ENCODE results near the gene DAPK1.

The DAPK1 gene

DNA sequence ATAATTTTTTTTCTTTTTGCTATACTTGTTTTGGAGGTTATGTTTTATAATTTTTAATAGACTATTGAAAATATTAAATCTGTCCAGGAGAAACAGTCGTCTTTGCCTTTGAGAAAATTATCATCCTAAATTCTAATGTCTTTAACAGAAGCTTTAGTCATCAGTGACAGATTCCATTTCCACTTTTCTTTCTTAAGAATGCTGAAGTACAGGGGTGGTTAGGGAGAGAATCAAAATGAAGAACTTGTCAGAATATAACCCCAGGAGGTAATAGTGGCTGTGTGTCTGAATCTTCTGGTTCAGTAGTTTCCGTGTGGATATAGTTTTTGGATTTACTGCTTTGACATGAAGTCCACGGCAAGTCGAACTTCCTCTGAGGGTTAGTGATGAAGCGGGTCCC is 111.8 kb downstream of the DAPK1 start:
- no peak overlapping the region for H3K27ac ChIP-seq (ENCODE audit: low read length)
- H3K9me3 ChIP-seq (ENCODE audit: insufficient read depth, low read length) = no peaks in the 10 kb centered on the region
- no peak overlapping the region for H2AFZ ChIP-seq (ENCODE audit: low read depth, low read length)
- H3K4me2 ChIP-seq (ENCODE audit: low read length) = no peak overlapping the region
- no peaks in the 10 kb centered on the region for H3K79me2 ChIP-seq (ENCODE audit: low read length)
- H3K9ac ChIP-seq (ENCODE audit: low read length) = no peak overlapping the region
- H3K27me3 ChIP-seq (ENCODE audit: low read depth, low read length) = no peaks in the 10 kb centered on the region
- no peaks in the 10 kb centered on the region for H3K4me1 ChIP-seq (ENCODE audit: low read length)
- no peaks in the 10 kb centered on the region for H3K36me3 ChIP-seq (replicated peaks; ENCODE audit: low read depth, low read length)
- H3K4me3 ChIP-seq (ENCODE audit: low read length) = no peak overlapping the region
- H4K20me1 ChIP-seq (ENCODE audit: insufficient read depth, low read length) = no peaks in the 10 kb centered on the region
- TF ChIP-seq, protein P1, sequence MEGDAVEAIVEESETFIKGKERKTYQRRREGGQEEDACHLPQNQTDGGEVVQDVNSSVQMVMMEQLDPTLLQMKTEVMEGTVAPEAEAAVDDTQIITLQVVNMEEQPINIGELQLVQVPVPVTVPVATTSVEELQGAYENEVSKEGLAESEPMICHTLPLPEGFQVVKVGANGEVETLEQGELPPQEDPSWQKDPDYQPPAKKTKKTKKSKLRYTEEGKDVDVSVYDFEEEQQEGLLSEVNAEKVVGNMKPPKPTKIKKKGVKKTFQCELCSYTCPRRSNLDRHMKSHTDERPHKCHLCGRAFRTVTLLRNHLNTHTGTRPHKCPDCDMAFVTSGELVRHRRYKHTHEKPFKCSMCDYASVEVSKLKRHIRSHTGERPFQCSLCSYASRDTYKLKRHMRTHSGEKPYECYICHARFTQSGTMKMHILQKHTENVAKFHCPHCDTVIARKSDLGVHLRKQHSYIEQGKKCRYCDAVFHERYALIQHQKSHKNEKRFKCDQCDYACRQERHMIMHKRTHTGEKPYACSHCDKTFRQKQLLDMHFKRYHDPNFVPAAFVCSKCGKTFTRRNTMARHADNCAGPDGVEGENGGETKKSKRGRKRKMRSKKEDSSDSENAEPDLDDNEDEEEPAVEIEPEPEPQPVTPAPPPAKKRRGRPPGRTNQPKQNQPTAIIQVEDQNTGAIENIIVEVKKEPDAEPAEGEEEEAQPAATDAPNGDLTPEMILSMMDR (IDR thresholded peaks at IDR 0.05; ENCODE audit: low read depth, low read length) = no peak
- no peak for TF ChIP-seq EZH2phosphoT487 (IDR thresholded peaks at IDR 0.05; ENCODE audit: low read depth)

DNA sequence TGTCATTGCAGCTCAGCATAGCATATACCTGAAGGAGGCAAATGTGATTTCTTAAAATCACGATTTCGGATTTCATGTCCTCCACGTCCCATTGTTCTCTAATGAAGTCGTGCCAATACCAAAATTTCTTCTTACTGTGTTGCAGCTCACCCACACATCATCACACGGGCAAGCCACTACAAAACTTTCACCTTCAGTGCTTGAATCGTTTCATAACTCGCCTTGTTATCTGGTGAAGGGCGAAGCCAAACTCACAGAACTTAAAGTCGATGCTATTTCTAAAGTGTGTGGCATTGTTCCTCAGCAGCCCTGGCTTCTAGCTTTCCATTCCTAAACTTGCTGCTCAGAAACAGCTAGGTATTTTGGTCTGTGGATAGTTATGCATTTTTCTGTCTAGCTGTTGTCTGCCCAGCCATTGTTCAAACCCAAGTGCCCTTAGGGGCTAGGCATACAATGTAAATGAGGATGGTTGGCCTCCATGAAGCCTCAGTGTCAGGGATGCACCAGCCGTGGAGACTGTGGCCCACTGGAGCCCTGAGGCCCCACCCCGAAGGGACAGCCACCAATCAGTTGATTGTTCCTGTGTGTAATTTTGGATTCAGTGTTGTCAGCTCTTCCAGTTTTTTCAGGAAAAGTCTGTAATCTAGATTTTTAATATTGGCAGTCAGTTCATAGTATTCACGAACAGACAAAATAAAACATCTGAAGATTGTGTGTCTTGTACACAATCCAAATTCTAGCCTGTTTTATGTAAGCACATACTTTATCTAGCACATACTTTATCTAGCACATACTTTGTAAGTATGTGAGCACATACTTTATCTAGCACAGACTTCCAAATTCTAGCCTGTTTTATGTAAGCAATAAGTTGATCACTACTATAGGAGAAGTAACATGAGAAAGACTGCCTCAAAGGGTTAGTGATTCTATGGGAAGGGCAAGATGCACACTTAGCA is 112.8 kb downstream of the DAPK1 start:
- H3K9me3 ChIP-seq (ENCODE audit: insufficient read depth, low read length) = no peaks in the 10 kb centered on the region
- no peaks in the 10 kb centered on the region for H3K79me2 ChIP-seq (ENCODE audit: low read length)
- H3K4me1 ChIP-seq (ENCODE audit: low read length) = no peaks in the 10 kb centered on the region
- no peaks in the 10 kb centered on the region for H4K20me1 ChIP-seq (ENCODE audit: insufficient read depth, low read length)
- H2AFZ ChIP-seq (ENCODE audit: low read depth, low read length) = no peak overlapping the region
- no peak overlapping the region for H3K9ac ChIP-seq (ENCODE audit: low read length)
- no peak for TF ChIP-seq EZH2phosphoT487 (IDR thresholded peaks at IDR 0.05; ENCODE audit: low read depth)
- no peak overlapping the region for H3K27ac ChIP-seq (ENCODE audit: low read length)
- H3K27me3 ChIP-seq (ENCODE audit: low read depth, low read length) = no peaks in the 10 kb centered on the region
- H3K4me3 ChIP-seq (ENCODE audit: low read length) = no peak overlapping the region
- H3K36me3 ChIP-seq (replicated peaks; ENCODE audit: low read depth, low read length) = no peaks in the 10 kb centered on the region
- no peak overlapping the region for H3K4me2 ChIP-seq (ENCODE audit: low read length)

DNA sequence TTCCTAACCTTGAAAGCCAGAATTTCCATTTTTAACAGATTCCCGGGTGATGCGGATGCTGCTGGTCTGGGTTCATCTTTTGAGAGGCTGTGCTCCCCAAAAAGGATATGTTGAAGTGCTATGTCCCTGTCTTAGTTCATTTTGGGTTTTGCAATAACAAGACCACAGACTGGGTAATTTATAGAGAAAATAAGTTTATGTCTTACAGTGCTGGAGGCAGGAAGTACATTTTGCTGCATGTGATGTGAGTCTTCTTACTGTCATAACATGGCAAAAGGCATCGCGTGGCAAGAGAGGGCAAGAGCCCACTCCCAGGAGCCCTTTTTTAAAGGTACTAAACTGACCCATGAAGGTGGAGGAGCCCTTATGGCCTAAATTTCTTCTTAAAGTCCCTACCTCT is 114.1 kb downstream of the DAPK1 start:
- TF ChIP-seq EZH2phosphoT487 (IDR thresholded peaks at IDR 0.05; ENCODE audit: low read depth) = no peak
- Histone ChIP-seq H2AFZ (ENCODE audit: low read depth, low read length) (no peak overlapping the region), H3K27ac (ENCODE audit: low read length) (no peak overlapping the region), H3K79me2 (ENCODE audit: low read length) (no peaks in the 10 kb centered on the region), H3K4me2 (ENCODE audit: low read length) (no peak overlapping the region), H3K9ac (ENCODE audit: low read length) (no peak overlapping the region), H3K36me3 (replicated peaks; ENCODE audit: low read depth, low read length) (no peaks in the 10 kb centered on the region), H3K27me3 (ENCODE audit: low read depth, low read length) (no peaks in the 10 kb centered on the region), H3K4me1 (ENCODE audit: low read length) (no peaks in the 10 kb centered on the region), H4K20me1 (ENCODE audit: insufficient read depth, low read length) (no peaks in the 10 kb centered on the region), H3K9me3 (ENCODE audit: insufficient read depth, low read length) (no peaks in the 10 kb centered on the region), H3K4me3 (ENCODE audit: low read length) (no peak overlapping the region)

DNA sequence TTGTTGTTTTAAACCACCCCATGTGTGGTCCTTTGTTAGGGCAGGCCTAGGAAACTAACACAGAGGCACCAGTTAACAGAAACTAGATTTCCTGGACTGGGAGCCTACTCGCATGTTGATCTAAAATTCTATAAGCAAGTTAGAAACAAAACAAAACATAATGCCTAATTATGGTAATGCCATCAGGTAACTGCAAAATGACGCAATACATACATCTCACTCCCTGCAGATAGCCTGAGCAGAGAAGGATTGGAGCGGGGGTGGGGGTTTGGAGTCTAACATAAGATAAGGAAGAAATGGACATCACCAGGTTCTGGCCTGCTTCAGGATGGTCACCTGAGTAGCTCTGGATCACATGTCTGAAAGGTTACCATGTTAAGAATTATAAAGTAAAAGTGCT is 114.9 kb downstream of the DAPK1 start:
- Histone ChIP-seq H3K4me2 (ENCODE audit: low read length) (no peak overlapping the region), H3K27ac (ENCODE audit: low read length) (no peak overlapping the region), H2AFZ (ENCODE audit: low read depth, low read length) (no peak overlapping the region), H3K9me3 (ENCODE audit: insufficient read depth, low read length) (no peaks in the 10 kb centered on the region), H3K27me3 (ENCODE audit: low read depth, low read length) (no peaks in the 10 kb centered on the region), H3K4me3 (ENCODE audit: low read length) (no peak overlapping the region), H3K79me2 (ENCODE audit: low read length) (no peaks in the 10 kb centered on the region), H3K36me3 (replicated peaks; ENCODE audit: low read depth, low read length) (no peaks in the 10 kb centered on the region), H3K4me1 (ENCODE audit: low read length) (no peaks in the 10 kb centered on the region), H3K9ac (ENCODE audit: low read length) (no peak overlapping the region), H4K20me1 (ENCODE audit: insufficient read depth, low read length) (no peaks in the 10 kb centered on the region)
- TF ChIP-seq, protein P1 (IDR thresholded peaks at IDR 0.05; ENCODE audit: low read depth, low read length) = no peak
- no peak for TF ChIP-seq EZH2phosphoT487 (IDR thresholded peaks at IDR 0.05; ENCODE audit: low read depth)
